ENCODE measurements around the gene OLIG3.

The OLIG3 gene

DNA sequence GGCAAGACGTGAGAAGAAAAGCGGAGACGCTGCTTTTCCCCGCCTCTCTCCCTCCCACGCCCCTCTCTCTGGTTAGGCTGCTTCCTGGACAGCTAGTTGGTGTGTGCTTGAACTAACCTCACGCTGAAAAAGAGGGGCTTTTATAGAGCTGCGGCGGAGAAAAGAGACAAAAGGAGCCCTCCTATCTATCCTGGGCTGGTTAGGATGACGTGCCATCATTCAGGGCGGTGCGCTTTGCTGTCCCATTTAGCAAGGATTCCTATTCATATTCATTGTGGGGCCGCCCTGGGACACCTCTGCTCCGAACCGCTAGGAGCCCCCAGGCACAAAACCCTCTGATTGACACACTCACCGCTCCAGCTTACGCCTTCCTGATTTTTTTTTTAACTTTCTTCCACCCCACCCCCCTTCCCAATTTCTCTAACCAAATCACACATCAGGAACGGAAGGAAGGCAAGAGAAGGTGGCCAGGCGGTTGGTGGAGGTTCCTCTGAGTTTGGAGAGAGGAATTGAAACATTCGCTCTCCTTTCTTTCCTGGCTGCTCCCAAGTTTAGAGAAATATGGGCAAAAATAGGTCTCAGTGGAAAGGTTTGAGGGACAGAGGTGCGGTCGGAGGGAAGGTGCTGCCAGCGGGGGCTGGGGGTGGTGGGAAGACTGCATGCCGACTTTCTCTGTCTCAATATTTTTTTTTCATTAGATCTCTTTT, at the start of gene OLIG3:
Gene OLIG3 (minus strand): TSS at position 114 of the 707 bp plus-strand sequence. CDS start 224 bp downstream, outside the sequence.
- DNase-seq (ENCODE audit: low read depth) = no peak

DNA sequence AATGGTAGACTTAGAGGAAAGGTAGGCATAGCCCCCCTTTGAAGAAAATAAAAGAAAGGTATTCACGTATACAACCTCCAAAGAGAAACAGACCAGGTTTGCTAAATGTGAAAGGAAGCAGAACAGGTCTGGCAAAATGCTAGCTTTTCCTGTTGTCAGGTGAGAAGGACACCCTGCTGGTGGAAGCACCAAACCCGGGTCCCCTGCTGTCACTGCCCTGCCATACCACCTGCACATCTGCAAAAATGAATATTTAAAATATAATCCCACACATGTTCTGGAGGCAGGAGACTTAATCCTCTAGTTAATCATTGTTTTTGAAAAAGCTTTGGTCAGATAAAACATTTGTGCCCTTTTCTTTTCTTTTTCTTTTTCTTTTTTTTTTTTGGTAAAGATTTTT, 48.9 kb upstream of the OLIG3 start:
- DNase-seq (ENCODE audit: low read depth) = no peak

DNA sequence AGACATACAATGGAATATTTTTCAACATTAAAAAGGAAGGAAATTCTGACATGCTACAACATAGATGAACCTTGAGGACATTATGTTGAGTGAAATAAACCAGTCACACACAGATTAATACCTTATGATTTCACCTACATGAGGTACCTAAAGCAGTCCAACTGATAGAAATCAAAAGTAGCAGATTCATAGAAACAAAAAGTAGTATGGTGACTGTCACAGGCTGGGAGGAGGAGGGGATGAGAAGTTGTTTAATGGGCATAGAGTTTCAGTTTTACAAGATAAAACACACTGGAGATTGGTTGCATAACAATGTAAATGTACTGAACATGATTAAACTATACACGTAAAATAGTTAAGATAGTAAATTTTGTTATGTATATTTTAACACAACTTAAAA, 48.5 kb upstream of the OLIG3 start:
- DNase-seq (ENCODE audit: low read depth) = no peak

DNA sequence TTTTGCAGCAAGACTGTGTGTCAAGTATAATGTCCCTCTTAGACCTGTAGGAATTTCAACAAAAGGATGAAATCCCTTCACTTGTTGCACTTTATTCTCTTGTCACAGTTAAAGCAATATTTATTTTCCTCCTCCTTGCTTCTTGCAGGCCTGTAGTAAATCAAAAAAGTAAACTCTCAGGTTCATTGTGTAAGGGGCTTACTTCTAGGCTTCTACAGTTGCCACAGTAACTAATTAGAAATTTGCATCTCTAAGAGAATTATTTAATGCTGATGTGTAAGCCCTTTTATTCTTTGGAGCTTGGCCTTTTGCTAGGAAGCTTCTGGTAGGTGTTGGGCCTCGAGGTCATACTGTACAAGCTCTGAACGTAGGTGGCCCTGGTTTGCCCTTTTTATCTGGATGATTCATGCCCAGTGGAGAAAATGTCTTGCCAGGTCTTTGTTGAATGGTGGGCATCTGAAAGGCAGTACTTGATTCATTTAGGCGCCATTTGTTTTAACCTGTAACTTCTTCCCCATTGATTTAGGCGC, 47.4 kb upstream of the OLIG3 start:
- no peak for DNase-seq (ENCODE audit: low read depth)

DNA sequence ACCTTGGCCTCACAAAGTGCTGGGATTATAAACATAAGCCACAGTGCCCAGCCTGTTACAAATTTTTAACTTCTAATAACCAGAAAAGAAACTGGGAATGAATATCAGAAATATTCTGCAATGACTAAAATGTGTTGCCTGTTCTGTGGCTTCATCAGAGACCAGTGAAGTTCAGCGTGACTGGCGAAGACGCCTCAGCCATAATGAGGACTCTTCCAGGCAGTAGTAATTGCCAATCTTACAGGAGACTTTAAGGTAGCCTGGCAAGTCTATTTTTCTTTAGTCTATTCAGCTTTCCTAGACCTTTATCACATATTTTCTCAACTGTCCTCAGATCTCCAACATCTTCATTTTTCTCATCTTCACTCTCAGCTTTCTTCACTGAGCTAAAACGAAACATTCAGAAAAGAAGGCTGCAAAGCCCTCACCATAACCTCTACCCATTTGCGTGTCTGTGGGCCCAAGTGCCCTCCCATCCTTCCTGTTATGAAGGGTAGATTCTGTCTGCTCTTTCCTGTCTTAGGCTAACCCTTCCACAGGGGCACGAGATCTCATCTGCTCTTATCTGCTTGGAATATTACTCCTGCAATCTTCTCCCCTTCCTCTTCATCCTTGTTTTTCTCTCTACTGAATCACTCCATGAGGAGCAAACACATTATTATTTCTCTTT, 42.0 kb upstream of the OLIG3 start:
- peak; percentile 4 for DNase-seq (ENCODE audit: low read depth)

DNA sequence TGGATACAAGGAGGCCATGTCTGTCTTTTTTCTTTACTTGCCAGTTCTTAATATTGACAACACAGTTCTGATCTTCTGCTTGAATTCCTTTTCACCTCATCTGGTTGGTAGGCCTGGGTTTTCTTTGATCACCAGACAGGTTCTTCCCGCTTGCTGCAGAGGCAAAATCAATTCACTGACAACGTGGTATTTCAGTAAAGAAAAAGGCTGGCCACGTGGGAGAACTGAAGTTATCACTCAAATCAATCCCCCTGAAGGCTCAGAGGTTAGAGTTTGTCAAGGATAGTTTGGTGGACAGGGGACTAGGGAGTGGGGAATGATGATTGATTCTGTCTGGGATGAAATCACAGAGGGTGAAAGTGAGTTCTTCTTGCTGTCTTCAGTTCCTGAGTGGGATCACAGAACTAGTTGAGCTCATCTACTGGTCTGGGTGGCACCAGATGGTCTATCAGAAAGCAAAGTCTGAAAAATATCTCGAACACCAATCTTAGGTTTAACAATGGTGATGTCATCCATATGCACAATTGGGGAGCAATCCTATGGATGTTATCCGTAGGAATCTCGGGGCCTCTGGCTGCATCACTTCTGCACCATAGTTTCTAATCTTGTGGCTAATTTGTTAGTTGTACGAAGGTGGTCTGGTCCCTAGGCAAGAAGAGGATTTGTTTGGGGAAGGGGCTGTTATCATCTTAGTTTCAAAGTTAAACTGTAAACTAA, 37.3 kb upstream of the OLIG3 start:
- DNase-seq (ENCODE audit: low read depth) = no peak

DNA sequence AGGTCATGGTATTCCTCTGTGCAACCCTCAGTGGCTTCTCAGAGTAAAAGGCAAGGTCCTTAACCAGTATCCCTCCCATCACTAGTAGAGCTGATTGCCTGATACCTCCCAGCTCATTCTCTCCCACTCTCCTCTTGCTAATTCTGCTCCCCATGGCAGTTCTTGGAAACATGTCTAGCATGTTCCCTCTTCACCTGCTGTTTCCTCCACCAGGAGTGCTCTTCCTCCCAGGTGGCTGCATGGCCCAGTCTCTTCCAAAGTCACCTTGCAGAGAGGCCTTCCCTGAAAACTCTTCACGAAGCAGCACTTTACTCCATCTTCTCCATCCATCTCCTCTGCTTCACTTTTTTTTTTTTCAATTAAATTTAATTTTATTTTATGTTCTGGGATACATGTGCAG, 36.2 kb upstream of the OLIG3 start:
- no peak for DNase-seq (ENCODE audit: low read depth)

DNA sequence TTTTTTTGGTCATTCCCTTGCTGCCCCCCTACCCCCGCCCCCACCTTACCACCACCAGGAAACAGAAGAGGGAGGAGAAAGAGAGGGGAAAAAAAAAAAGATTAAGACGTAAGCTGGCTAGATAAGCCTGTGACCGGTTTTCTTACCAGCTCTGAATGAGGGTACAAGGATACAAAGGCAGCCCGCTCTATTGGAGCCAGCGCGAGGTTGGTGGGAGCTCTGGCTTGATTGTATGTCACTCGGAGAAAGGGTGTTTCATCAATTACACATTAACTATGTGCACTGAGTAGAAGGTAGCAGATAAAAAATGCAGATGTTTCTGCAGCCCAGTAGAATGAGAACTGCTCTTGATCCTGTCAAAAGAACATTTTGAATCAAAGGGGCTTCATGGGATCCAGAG, 28.6 kb upstream of the OLIG3 start:
- no peak for DNase-seq (ENCODE audit: low read depth)

DNA sequence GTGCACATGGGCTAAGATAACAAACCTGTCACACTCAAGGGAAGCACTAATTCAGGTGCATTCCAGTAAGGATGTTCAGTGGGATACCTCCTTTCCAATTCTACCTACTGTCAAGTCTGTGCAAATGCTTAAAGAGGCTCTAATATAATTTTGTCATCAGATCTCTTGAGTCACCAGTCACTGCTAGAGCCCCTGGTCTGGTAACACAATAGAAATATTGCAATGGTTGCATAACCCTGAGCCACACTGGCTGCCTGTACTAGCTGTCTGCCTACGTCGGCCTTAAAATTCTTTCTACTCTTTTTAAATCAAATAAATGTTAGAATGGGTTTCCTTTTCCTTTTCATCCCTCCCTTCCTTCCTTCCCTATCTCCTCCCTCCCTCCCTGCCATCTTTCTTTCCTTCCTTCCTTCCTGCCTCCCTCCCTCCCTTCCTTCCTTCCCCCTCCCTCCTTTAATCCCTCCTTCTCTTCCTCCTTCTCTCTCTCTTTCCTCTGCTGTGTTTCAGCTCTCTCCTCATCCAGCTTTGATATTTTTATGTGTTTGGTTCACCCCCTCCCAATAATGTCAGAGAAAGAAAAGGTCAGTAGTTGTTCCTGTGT, 28.1 kb upstream of the OLIG3 start:
- DNase-seq (ENCODE audit: low read depth) = no peak

DNA sequence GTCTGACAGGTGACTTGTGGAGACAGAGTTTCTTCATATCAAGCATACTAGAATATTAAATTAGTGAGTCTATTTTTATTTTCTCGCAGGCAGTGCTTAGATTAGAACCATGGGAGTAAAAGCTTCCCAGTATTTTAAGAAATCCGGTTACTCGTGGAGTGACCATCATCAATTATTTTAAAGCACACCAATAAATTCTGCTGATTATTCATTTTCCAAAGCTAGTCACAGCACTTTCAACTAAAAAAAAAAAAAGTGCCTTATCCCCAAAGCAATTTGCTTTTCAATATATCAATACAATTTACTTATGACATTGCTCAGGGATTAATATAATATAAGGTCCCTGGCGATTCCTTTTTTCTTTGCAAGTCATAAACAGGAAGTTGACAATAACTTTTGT, 26.3 kb upstream of the OLIG3 start:
- no peak for DNase-seq (ENCODE audit: low read depth)

DNA sequence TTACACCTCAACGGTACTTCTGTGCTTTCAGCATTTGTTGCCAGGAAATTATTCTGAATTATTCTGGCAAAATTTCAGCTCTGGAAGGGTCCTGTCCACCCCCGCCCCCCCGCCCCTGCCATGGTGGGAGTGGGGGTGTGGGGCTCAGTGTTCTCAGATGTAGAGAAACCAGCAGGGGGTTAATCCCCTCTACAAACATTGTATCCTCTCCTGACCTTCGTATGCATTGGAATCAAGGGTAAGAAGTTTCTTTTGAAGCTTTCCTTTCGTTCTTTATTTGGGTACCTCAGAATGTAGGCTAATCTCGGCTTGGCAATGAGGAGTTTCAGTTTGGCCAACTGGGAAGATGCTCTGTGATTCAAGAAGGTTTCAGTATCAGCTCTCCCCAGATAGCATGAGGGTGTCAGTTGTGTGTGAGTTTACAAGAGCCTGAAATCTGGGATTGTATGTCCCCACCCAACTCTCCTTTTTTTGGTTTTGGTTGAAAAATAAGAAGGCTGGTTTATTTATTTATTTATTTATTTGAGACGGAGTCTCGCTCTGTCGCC, 25.5 kb upstream of the OLIG3 start:
- DNase-seq (ENCODE audit: low read depth) = no peak

DNA sequence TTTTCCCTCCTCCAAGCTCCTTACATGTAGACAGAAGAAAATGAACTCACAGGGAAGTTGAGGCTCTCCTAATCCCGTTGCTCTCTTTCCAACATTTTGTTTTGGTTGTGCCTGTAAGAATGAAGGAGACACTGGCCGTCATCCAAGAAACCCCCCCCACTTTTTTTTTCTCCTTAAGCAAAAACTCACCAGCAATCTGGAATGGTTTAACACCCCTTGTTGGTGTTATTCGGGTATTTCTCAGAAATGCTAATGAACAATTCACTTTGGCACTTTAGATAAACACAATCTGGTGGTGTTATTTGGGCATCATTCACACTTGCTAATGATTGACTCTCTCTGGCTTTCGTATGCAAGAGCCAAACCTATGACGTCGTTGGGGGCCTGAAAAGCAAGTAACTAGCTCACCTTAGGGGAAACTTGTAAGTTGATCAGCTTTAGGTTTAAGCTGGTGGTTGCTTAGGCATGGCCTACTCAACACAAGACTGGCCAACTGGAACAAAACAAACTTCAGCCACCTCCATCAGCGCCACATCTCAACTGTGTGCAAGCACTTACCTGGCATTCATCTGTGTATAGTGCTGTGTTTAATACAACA, 24.3 kb upstream of the OLIG3 start:
- DNase-seq (ENCODE audit: low read depth) = no peak

DNA sequence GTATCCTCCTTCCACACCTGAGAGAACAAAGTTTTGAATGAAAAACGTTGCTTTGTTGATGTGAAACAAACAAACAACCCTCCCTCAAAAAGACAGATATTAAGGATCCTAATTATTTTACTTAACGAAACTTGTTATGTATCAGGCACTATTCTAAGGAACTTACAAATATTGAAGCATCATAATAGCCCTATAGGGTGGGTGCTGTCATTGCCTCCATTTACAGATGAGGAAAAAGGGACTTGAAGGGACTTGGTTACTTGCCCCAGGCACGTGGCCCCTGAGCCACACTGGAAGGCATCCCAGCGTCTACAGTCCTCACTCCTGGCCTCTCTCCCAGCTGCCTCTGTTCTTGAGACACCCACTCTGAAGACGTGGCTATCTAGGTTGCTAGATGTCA, 20.2 kb upstream of the OLIG3 start:
- DNase-seq (ENCODE audit: low read depth) = no peak

DNA sequence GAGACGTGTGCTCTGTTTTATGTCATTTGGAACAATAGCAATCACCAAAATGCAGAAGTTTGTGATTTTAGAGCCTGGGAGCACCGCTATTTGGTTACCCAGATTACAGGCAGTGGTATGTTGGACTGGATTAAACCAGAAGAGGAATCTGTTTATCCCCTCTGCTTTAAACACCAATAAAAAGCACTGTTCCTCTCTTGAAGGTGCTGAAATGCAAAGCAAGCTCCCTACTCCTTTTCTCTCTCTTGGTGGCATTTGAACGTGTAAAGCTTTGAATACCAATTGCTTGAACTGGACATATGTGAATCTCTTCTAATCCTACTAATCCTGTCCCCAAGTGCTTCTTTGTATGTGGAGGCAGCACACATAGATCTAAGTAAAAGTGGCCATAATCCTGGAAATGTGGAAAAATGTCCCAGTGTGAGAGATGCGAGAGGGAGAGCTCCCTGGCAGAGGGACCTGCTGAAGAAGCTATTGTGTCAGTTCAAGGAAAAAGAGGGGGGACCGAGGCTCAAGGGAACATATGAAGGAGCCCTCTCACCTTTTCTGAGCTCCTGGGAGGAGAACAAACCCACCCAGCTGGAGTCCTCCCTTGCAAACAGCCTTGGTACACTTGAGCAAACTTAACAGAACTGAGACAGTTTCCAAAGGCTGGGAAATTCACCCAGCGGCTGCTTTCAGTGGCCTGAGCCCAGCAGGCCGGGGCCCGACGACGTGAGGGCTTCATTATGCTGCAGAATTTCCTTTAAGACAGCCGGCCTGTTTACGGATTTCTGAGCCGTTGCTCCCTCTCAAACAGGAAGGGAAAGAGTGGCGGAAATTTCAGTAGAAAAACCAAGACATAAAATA, 18.8 kb upstream of the OLIG3 start:
- no peak for DNase-seq (ENCODE audit: low read depth)

DNA sequence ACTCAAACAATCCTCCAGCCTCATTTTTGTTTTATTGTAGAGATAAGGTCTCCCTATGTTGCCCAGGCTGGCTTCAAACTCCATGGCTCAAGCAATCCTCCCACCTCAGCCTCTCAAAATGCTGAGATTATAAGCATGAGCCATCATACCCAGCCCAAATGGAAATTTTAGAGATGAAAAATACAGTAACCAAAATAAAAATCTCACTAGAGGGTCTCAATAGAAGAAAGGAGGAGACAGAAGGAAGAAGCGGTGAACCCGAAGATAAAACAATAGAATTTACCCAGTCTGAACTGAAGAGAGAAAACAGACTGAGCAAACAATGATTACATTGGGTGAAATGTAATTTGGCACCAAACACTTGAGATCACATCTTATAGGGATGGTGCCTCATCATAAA, 16.7 kb upstream of the OLIG3 start:
- no peak for DNase-seq (ENCODE audit: low read depth)

DNA sequence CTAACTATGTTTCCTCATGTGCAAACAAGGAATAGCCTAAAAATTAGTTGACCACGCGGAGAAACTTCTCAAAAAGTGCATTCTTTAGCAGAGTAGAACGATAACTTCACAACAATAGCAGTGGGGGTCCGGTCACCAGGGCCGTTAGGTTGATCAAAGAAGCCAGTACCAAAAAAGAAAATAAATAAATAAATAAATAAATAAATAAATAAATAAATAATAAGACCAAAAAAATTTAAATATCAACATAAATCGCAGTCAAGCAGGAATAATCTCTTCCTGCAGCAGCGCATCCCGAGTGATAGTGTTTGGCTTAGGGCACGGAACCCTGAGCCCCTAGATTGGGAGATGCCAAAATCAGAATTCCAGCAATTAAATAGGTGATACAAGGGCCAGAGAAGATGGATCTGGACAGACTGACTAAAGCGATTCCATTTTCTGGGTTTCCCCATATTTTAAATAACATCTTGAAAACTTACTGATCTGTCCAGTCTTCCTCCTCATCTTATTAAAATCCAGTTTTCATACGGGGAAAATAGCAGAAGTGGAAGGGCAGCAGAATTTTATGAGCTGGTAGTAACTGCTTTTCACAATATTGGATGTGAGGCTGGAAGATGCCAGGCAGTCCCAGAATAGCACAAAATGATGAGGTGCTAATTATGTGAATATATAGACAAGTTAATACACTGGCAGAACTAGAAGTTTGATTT, 4.4 kb upstream of the OLIG3 start:
- no peak for DNase-seq (ENCODE audit: low read depth)

DNA sequence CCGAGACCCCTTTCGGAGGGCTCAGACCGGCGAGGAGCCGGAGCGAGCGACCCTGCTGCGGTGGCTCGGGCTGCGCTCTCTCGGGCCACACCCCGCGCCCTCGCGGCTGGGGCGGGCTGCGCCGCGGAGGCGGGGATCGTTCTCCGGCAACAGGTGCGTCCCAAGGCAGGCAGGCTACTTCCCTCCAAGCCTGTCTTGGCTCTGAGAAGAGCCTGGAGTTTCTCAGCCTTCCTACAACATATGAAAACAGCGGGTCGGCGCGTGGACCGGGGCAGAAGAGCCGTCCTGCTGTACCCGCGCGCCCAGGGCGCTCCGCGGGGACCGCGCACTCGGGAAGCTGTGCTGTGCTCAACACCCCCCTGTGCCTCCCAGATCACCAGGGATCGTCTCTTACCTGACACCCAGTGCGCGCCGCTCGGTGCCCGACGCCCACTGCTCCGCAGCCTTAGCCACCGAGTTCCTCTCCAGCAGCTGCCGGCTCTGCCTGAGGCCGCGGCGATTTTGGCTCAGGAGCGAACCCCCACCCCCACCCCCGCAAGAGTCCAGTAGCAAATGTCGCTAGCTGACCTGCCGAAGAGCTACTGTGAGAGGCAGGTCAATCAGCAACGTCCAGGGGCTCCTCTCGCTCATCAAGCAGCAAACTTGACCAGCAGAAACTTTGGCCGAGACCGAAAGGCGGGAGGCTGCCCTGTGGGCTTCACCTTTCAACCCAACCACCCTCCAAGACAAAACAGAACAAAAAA, 3.7 kb upstream of the OLIG3 start:
- no peak for DNase-seq (ENCODE audit: low read depth)

DNA sequence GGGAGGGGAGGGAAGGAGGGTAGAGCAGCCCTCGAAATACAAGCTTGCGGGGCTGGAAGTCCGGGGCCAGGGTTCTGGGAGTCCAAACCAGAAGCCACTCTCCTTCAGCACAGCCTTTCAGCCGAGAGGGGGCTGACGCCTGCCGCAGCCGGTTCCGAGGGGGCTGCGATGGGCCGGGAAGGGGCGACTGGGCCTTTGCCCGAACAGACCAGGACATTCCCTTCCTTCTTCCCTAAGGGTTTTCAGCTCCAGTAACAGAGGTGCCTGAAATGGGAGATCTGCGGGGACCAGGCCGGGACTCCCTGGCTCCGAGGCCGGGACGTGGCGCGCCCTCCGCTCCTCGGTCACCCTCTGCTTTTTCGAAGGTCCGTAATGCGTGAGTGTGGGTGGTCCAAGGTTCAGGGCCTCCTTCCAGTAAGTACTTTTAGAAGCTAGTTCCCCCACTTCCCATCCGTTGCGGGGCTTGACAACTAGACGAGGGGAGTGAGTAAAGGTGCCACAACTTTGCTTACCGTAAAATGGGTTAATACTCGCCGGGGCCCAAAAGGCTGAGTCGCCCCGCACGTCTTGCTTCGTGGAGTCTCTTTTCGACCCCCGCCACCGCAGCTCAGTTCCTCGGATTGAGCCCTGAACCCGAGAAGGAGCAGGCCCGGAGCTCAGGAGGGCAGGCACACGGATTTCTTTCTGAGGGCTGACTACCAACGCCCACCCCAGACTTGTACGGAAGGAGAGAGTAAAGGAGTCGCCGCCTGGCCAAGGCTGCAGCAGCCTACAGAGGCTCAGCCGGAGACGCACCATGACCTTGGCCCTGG, 2.9 kb upstream of the OLIG3 start:
- no peak for DNase-seq (ENCODE audit: low read depth)

DNA sequence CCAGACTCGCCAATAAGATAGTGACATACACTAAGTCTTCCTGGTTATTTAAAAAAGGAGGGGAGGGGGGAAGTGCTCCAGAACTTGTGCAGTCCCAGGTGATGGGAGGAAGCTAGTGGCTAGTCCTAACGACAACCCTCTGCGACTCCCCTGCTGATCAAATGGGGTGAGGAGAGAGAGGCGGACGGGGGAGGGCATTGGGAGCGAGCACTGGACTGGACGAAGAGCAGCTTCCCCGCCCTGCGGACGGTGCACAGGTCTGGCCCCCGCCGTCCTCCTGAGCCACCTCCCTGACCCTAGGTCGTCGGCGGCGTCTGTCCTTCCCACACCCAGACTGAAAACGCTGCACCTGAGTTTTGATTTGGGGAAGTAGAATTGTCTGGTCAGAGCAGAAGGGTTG, 2.2 kb upstream of the OLIG3 start:
- DNase-seq (ENCODE audit: low read depth) = no peak

Data from activated gamma-delta T cell treated with anti-CD3 and anti-CD28 coated beads, Interleukin-2, amount 50 U/mL, for 16 hours (primary cell).